A673 (cell line): ENCODE measurements around the gene CDC123.

Experiments
- EZH2 ChIP-seq: fragments of 200-600 bp; sonication (generic); IDR thresholded peaks from 2 replicates; pipeline ENCODE4 v1.6.1; 2017; ENCODE audit warnings: borderline replicate concordance, low read depth, mild to moderate bottlenecking, mixed read lengths, antibody characterized with exemption, low read length; ENCODE audit not compliant: poor library complexity, severe bottlenecking
- TF ChIP-seq, protein P1 (sequence below): fragments of 300-800, 200-600 bp; sonication (generic); conservative IDR thresholded peaks from 2 replicates; pipeline ENCODE4 v1.5.1; 2017; ENCODE audit warnings: low read depth, mild to moderate bottlenecking, antibody characterized with exemption, low read length, moderate library complexity, mixed read lengths

DNA sequence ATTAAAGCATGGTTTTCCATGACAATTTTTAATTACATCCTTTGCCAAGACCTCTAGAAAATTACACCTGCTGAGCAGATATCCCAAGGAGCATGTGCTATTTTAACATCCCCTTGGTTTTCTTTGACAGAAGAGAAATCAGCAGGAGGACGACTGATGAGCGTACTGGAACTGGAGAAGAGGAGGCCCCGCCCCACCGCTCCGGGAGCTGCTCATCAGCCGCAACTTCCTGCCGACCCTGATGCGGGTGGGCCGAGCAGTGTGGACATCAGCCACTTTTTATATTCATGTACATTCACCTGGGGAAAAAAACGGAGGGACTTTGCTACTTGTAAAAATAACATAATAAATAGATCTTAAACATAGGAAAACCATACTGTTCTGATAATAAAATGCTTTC is 54.2 kb downstream of the CDC123 start:
- TF ChIP-seq, protein P1, sequence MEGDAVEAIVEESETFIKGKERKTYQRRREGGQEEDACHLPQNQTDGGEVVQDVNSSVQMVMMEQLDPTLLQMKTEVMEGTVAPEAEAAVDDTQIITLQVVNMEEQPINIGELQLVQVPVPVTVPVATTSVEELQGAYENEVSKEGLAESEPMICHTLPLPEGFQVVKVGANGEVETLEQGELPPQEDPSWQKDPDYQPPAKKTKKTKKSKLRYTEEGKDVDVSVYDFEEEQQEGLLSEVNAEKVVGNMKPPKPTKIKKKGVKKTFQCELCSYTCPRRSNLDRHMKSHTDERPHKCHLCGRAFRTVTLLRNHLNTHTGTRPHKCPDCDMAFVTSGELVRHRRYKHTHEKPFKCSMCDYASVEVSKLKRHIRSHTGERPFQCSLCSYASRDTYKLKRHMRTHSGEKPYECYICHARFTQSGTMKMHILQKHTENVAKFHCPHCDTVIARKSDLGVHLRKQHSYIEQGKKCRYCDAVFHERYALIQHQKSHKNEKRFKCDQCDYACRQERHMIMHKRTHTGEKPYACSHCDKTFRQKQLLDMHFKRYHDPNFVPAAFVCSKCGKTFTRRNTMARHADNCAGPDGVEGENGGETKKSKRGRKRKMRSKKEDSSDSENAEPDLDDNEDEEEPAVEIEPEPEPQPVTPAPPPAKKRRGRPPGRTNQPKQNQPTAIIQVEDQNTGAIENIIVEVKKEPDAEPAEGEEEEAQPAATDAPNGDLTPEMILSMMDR = no peak
- TF ChIP-seq EZH2 = no peak
